DND-41 (cell line): ENCODE data around the gene PAM16.

Experiments
- CTCF ChIP-seq: IDR thresholded peaks from 2 replicates; pipeline ENCODE4 v1.5.1; 2012; ENCODE audit warnings: borderline replicate concordance, low read length, moderate library complexity, mild to moderate bottlenecking; ENCODE audit not compliant: poor library complexity, severe bottlenecking; ENCODE audit errors: extremely low read depth
- EZH2 ChIP-seq: IDR thresholded peaks from 3 replicates; pipeline ENCODE4 v1.6.1; 2012; ENCODE audit warnings: borderline replicate concordance, low read depth, mild to moderate bottlenecking, moderate library complexity, low read length, inconsistent platforms; ENCODE audit not compliant: severe bottlenecking

GRCh38 chr16:4320571-4321137, 30.5 kb downstream of the PAM16 start:
- no peak for TF ChIP-seq CTCF
- no peak for TF ChIP-seq EZH2
